Stomach smooth muscle (tissue), 2 donors: ENCODE results near the gene SH3BGRL.

Experiments
- H3K27ac ChIP-seq: one replicate; pipeline ENCODE4 v1.7.0; 2013; ENCODE audit warnings: mild to moderate bottlenecking, low read length, inconsistent platforms
- H3K27me3 ChIP-seq, 2 donors: one replicate each; pipeline ENCODE4 v1.7.0; 2013; ENCODE audit warnings: low read length in 2 of 2; ENCODE audit not compliant: insufficient read depth in 2 of 2, control insufficient read depth in 1 of 2
- H3K36me3 ChIP-seq, 2 donors: one replicate each; pipeline ENCODE4 v1.7.0; 2013; ENCODE audit warnings: low read length in 2 of 2; ENCODE audit not compliant: control insufficient read depth in 2 of 2, insufficient read depth in 2 of 2
- H3K4me1 ChIP-seq: one replicate; pipeline ENCODE4 v1.7.0; 2013; ENCODE audit warnings: low read length; ENCODE audit not compliant: control insufficient read depth, insufficient read depth
- H3K4me3 ChIP-seq, 2 donors: one replicate each; pipeline ENCODE4 v1.7.0; 2013; ENCODE audit warnings: low read length in 2 of 2
- H3K9ac ChIP-seq, 2 donors: one replicate each; pipeline ENCODE4 v1.7.0; 2013; ENCODE audit warnings: low read length in 2 of 2, mild to moderate bottlenecking in 1 of 2
- H3K9me3 ChIP-seq, 2 donors: one replicate each; pipeline ENCODE4 v1.7.0; 2013; ENCODE audit warnings: low read length in 2 of 2; ENCODE audit not compliant: control insufficient read depth in 2 of 2
- donor health status: healthy.
- donor health status: Pancreatic carcinoma.

The SH3BGRL gene

DNA sequence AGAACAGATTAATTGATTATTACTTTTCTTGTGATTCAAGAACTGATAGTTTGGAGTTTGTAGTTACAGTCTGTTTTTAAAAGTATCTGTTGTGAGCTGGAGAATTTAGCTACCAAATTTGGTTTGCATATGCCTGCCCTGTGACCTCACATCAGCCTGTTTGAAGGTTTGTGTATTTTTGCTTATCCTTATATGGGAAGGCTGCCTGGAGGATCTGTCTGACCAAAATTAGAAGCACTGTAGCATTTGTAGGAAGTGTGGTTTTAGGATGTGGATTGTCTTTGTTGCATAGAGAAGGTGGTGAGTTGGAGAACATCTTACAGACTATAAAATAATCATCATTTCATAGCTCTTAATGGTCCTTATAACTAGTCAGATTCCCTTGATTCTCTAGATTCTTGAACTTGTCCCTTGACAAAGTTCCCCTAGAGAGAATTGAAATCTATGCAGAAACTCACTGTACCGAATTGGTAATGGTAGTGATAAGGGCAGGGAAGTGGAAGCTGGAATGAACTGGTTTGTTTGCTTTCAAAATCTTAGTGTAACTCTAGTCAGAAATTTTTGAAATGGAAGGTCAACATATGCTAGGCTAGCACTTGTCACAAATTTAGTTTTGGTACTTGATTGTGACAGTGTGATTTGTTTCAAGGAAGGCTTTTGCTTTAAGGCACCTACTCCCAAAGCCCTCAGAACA is 57.3 kb downstream of the SH3BGRL start:
- Histone ChIP-seq H3K9ac (peak overlapping the region in 1 of 2 donors; percentile 49), H3K36me3 (no peaks in the 10 kb centered on the region), H3K27ac (peak overlapping the region; percentile 83), H3K4me1 (peaks cover 3% of the 10 kb centered on the region), H3K4me3 (no peak overlapping the region), H3K27me3 (no peaks in the 10 kb centered on the region), H3K9me3 (no peaks in the 10 kb centered on the region)

DNA sequence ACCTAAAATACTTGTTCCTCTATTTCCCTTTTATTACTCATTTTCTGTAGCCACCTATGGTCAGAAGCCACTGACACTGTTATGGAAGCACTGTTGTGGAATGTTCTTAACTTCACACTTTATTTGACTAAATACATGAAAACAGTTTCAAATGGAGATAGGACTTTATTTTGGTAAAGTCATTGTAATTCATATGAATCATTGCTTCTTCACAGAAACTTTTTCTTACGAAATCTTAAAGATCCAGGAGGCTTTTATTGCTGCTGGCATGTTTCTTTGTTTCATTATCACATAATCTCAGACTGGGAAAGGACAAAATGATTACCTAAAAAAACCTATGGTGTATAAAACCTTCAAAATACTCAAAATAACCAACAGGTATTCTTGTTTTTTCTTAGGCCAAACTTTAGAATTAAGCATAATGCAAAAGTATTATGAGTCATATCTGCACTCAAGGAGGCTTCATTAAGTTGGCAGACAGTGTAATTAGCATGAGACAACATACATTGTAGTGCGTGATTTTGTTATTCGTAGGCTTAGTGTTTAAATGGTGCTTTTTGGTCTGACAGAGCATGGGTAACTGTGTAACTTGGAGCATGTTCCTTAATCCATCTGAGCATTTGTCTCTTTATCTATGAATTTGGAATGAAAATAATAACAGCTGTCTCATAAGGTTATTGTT is 58.0 kb downstream of the SH3BGRL start:
- Histone ChIP-seq H3K27me3 (no peaks in the 10 kb centered on the region), H3K9ac (no peak overlapping the region), H3K4me3 (no peak overlapping the region)

DNA sequence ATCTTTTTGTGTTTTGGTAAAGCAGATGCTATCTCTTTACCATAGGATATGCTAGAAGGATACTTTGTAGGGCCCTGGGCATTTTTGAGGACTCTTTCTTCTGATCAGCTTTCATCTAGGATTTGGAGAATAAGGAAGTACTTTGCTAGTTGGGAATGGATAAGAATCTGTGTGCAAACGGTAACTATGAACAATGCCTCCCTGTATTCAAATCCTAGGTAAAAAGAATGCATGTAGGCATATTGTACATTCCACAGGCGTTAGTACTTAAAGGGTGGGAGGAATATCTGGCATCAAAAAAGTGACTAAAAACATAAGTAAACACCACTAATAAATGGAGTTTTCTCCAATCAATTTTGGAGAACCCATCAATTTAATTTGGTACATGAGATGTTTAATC is 59.7 kb downstream of the SH3BGRL start:
- peaks cover 3% of the 10 kb centered on the region for H3K4me1 ChIP-seq
- no peak overlapping the region for H3K4me3 ChIP-seq
- no peak overlapping the region for H3K9ac ChIP-seq
- H3K27me3 ChIP-seq, result no peaks in the 10 kb centered on the region
- H3K36me3 ChIP-seq, result no peaks in the 10 kb centered on the region
- peak overlapping the region; percentile 7 for H3K27ac ChIP-seq
- no peaks in the 10 kb centered on the region for H3K9me3 ChIP-seq

More for the DNA sequence above, 58.0 kb downstream of the SH3BGRL start:
- Histone ChIP-seq H3K27ac (peak overlapping the region; percentile 83), H3K4me1 (peaks cover 3% of the 10 kb centered on the region), H3K9me3 (no peaks in the 10 kb centered on the region), H3K36me3 (no peaks in the 10 kb centered on the region)

DNA sequence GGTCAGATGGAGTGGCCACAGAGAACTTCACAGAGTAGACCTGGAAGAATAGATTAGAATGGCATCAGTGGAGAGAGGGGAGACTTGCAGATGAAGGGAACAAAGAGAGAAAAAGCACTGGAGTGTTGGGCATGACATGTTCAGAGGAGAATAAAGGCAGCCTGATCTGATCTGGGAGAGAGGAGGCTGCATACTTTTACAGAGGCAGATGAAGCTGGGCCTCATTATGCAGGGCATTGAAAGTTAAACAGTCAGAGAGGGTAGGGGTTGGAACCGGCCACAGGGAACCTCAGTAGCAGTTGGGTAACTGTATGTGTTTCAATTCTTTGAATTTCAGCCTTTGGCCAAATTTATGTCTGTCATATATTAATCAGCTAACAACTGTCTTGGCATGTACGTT is 61.2 kb downstream of the SH3BGRL start:
- no peak overlapping the region for H3K4me3 ChIP-seq
- H3K9me3 ChIP-seq, result no peaks in the 10 kb centered on the region
- H3K4me1 ChIP-seq, result peaks cover 3% of the 10 kb centered on the region
- no peak overlapping the region for H3K9ac ChIP-seq
- H3K36me3 ChIP-seq, result no peaks in the 10 kb centered on the region
- H3K27ac ChIP-seq, result peak overlapping the region; percentile 32
- no peaks in the 10 kb centered on the region for H3K27me3 ChIP-seq

DNA sequence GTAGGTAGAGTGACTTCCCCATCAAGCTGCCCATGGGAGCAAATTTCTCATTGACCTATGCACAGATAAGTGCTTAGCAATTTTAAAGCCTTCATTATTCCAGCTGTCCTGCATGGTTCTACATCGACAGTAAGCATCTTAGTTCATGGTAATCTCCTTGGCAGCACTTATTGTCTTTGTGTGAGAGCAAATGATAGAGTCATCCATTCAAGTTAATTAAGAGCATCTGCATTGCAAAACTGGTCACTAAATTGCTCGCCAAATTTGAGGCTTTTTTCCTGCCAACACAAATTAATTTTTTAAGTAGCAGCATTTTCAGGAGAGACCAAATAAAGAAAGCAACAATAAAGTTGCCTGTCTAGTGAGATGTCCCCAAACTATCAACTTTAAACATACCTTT is 76.7 kb downstream of the SH3BGRL start:
- no peak overlapping the region for H3K4me3 ChIP-seq
- no peaks in the 10 kb centered on the region for H3K9me3 ChIP-seq
- H3K9ac ChIP-seq, result no peak overlapping the region
- H3K27ac ChIP-seq, result no peak overlapping the region
- no peaks in the 10 kb centered on the region for H3K27me3 ChIP-seq
- H3K36me3 ChIP-seq, result peaks cover 0 to 6% of the 10 kb centered on the region in 2 donors
- H3K4me1 ChIP-seq, result no peaks in the 10 kb centered on the region

DNA sequence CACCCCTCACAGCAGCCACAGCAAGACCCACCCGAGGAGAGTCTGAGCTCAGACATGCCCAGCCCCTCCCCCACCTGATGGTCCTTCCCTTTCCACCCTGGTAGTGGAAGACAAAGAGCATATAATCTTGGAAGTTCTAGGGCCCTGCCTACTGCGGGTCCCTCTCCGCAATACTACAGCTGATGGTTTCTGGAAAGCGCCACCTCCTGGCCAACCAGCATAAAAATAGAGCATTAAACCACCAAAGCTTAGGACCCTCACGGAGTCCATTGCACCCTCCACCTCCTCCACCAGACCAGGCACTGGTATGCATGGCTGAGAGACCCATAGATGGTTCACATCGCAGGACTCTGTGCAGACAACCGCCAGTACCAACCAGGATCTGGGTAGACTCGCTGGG is 78.2 kb downstream of the SH3BGRL start:
- Histone ChIP-seq H3K9me3 (no peaks in the 10 kb centered on the region), H3K9ac (no peak overlapping the region), H3K36me3 (peaks cover 0 to 6% of the 10 kb centered on the region in 2 donors), H3K4me3 (no peak overlapping the region), H3K4me1 (no peaks in the 10 kb centered on the region), H3K27me3 (no peaks in the 10 kb centered on the region), H3K27ac (no peak overlapping the region)

DNA sequence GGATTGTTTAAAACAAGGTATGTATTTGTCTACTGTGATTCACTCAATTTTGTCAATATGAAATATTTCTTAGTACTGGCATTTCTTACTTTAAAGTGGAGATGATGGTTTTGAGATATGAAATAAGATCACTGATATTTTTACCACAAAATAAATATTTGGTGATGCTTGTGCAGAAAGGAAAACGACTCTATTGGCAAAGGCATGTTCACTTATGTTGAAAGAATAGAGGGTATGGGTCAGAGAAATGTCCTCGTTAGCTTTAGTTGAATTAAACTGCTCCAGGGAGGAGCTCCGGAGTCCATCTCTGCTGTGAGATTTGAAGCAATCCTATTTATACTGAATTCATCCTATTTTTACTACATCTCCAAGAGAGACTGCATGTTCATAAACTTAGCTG is 84.2 kb downstream of the SH3BGRL start:
- Histone ChIP-seq H3K9me3 (no peaks in the 10 kb centered on the region), H3K27me3 (no peaks in the 10 kb centered on the region), H3K27ac (no peak overlapping the region), H3K9ac (no peak overlapping the region), H3K36me3 (no peaks in the 10 kb centered on the region), H3K4me1 (no peaks in the 10 kb centered on the region), H3K4me3 (no peak overlapping the region)

DNA sequence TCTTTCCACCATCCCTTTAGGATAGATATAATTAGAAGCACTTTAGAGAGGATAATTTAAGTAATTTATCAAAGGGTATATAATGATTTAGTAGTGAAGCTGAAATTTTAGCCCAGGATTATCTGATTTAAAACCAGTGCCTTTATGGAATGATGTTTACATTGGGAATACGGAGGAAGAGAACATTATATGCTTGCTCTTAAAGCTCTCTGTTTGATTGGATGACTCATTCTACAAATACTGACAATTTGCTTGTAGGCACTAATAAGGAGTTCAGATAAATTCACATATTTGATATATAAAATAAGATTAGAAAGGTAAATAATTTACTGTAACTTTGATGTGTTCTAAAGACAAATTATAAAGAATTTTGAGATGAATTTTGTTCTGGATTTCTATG is 84.7 kb downstream of the SH3BGRL start:
- Histone ChIP-seq H3K4me1 (no peaks in the 10 kb centered on the region), H3K9ac (no peak overlapping the region), H3K27ac (no peak overlapping the region), H3K27me3 (no peaks in the 10 kb centered on the region), H3K36me3 (no peaks in the 10 kb centered on the region), H3K9me3 (no peaks in the 10 kb centered on the region), H3K4me3 (no peak overlapping the region)

DNA sequence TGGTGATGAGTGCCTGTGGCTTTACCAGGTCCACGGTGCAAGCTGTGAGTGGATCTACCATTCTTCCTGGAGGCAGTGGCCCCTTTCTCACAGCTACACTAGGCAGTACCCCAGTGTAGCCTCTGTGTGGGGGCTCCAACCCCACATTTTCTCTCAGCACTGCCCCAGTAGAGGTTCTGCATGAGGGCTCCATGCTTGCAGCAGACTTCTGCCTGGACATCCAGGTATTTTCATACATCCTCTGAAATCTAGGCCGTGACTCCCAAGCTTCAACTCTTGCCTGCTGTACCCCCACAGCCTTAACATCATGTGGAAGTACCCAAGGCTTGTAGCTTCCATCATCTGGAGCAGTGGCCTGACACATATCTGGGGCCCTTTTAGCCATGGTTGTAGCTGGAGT is 90.1 kb downstream of the SH3BGRL start:
- Histone ChIP-seq H3K9me3 (no peaks in the 10 kb centered on the region), H3K4me3 (no peak overlapping the region), H3K9ac (no peak overlapping the region), H3K27ac (no peak overlapping the region), H3K4me1 (no peaks in the 10 kb centered on the region), H3K27me3 (no peaks in the 10 kb centered on the region), H3K36me3 (peaks cover 0 to 5% of the 10 kb centered on the region in 2 donors)

DNA sequence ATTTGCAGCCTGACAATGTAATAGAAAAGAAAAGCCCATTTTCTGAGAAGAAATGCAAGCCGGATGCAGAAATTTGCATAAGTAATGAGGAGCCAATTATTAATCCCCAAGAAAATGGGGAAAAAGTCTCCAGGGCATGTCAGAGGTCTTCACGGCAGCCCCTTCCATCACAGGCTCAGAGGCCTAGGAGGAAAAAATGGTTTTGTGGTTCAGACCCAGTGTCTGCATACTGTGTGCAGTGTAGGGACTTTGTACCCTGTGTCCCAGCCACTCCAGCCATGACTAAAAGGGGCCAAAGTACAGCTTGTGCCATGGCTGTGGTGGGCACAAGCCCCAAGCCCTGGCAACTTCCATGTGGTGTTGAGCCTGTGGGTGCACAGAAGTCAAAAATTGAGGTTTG is 92.2 kb downstream of the SH3BGRL start:
- H3K4me1 ChIP-seq, result no peaks in the 10 kb centered on the region
- H3K36me3 ChIP-seq, result peaks cover 0 to 5% of the 10 kb centered on the region in 2 donors
- H3K9me3 ChIP-seq, result no peaks in the 10 kb centered on the region
- no peaks in the 10 kb centered on the region for H3K27me3 ChIP-seq
- H3K27ac ChIP-seq, result no peak overlapping the region
- no peak overlapping the region for H3K4me3 ChIP-seq
- H3K9ac ChIP-seq, result no peak overlapping the region

DNA sequence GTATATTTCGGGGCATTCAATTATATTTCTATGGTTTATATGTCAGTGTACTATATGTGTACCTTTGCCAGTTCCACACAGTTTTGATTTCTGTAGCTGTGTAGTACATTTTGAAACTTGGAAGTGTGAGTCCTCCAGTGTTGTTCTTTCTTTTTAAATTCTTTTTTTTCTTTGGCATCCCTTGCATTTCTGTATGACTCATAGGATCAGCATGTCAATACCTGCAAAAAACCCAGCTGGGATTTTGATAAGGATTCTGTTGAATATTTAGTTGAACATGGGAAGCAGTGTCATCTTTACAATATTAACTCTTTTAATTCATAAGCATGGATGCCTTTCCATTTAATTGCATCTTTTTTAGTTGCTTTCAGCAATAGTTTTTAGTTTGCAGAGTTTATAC is 100.0 kb downstream of the SH3BGRL start:
- H3K4me3 ChIP-seq, result no peak overlapping the region
- H3K27ac ChIP-seq, result no peak overlapping the region
- H3K4me1 ChIP-seq, result no peaks in the 10 kb centered on the region
- H3K9ac ChIP-seq, result no peak overlapping the region
- H3K36me3 ChIP-seq, result no peaks in the 10 kb centered on the region
- H3K27me3 ChIP-seq, result no peaks in the 10 kb centered on the region
- H3K9me3 ChIP-seq, result no peaks in the 10 kb centered on the region
